BLaER1 (cell line): ENCODE results near the gene NFIA.

Experiments used
- H3K27ac ChIP-seq: shearing (Covaris generic); formaldehyde crosslinking; 2 replicates; pipeline ENCODE4 v1.8.1; 2022
- H3K27me3 ChIP-seq: shearing (Covaris generic); formaldehyde crosslinking; 2 replicates; pipeline ENCODE4 v1.8.1; 2022
- H3K36me3 ChIP-seq: shearing (Covaris generic); formaldehyde crosslinking; 2 replicates; pipeline ENCODE4 v1.8.1; 2022
- H3K4me1 ChIP-seq: shearing (Covaris generic); formaldehyde crosslinking; 2 replicates; pipeline ENCODE4 v1.8.1; 2022
- H3K4me2 ChIP-seq: shearing (Covaris generic); formaldehyde crosslinking; 2 replicates; pipeline ENCODE4 v1.8.1; 2022
- H3K4me3 ChIP-seq: shearing (Covaris generic); formaldehyde crosslinking; 2 replicates; pipeline ENCODE4 v1.8.1; 2022
- H3K9ac ChIP-seq: shearing (Covaris generic); formaldehyde crosslinking; 2 replicates; pipeline ENCODE4 v1.8.1; 2022
- H3K9me3 ChIP-seq: shearing (Covaris generic); formaldehyde crosslinking; 2 replicates; pipeline ENCODE4 v1.8.1; 2022
- H4K20me1 ChIP-seq: shearing (Covaris generic); formaldehyde crosslinking; 2 replicates; pipeline ENCODE4 v1.8.1; 2022
- Cebpa-rat ChIP-seq: shearing (Covaris generic); IDR thresholded peaks from 2 replicates; pipeline ENCODE4 v1.8.1; 2022

NFIA gene

GRCh38 chr1:61370177-61370912 is 288.0 kb downstream of the NFIA start:
- TF ChIP-seq Cebpa-rat = no peak
- no peaks in the 10 kb centered on the region for H4K20me1 ChIP-seq
- no peaks in the 10 kb centered on the region for H3K9me3 ChIP-seq
- no peaks in the 10 kb centered on the region for H3K36me3 ChIP-seq
- no peaks in the 10 kb centered on the region for H3K4me1 ChIP-seq
- no peak overlapping the region for H3K27ac ChIP-seq
- no peak overlapping the region for H3K4me2 ChIP-seq
- no peak overlapping the region for H3K4me3 ChIP-seq
- H3K27me3 ChIP-seq = no peaks in the 10 kb centered on the region
- no peak overlapping the region for H3K9ac ChIP-seq

GRCh38 chr1:61370913-61371279 is 288.5 kb downstream of the NFIA start:
- Histone ChIP-seq H3K4me2 (no peak overlapping the region), H3K27ac (no peak overlapping the region), H4K20me1 (no peaks in the 10 kb centered on the region), H3K4me1 (no peaks in the 10 kb centered on the region), H3K9ac (no peak overlapping the region), H3K4me3 (no peak overlapping the region), H3K27me3 (no peaks in the 10 kb centered on the region), H3K36me3 (no peaks in the 10 kb centered on the region), H3K9me3 (no peaks in the 10 kb centered on the region)
- no peak for TF ChIP-seq Cebpa-rat

GRCh38 chr1:61372944-61373343 is 290.6 kb downstream of the NFIA start:
- H3K4me2 ChIP-seq = no peak overlapping the region
- no peaks in the 10 kb centered on the region for H3K9me3 ChIP-seq
- H3K27me3 ChIP-seq = no peaks in the 10 kb centered on the region
- H3K4me1 ChIP-seq = no peaks in the 10 kb centered on the region
- no peaks in the 10 kb centered on the region for H4K20me1 ChIP-seq
- no peak for TF ChIP-seq Cebpa-rat
- H3K4me3 ChIP-seq = no peak overlapping the region
- no peak overlapping the region for H3K27ac ChIP-seq
- no peaks in the 10 kb centered on the region for H3K36me3 ChIP-seq
- no peak overlapping the region for H3K9ac ChIP-seq

- no peaks in the 10 kb centered on the region for H3K27me3 ChIP-seq
- H3K9me3 ChIP-seq = no peaks in the 10 kb centered on the region
- no peaks in the 10 kb centered on the region for H4K20me1 ChIP-seq
- H3K27ac ChIP-seq = no peak overlapping the region
- H3K4me2 ChIP-seq = no peak overlapping the region
- TF ChIP-seq Cebpa-rat = no peak
- H3K4me3 ChIP-seq = no peak overlapping the region
- H3K4me1 ChIP-seq = no peaks in the 10 kb centered on the region
- H3K36me3 ChIP-seq = no peaks in the 10 kb centered on the region
- H3K9ac ChIP-seq = no peak overlapping the region
These were observed 291.8 kb downstream of the NFIA start for GRCh38 chr1:61374156-61374555.

- Histone ChIP-seq H3K27ac (no peak overlapping the region), H3K36me3 (no peaks in the 10 kb centered on the region), H3K4me3 (no peak overlapping the region), H3K4me1 (no peaks in the 10 kb centered on the region), H4K20me1 (no peaks in the 10 kb centered on the region), H3K9ac (no peak overlapping the region), H3K4me2 (no peak overlapping the region), H3K27me3 (no peaks in the 10 kb centered on the region), H3K9me3 (no peaks in the 10 kb centered on the region)
- TF ChIP-seq Cebpa-rat = no peak
These were observed 292.9 kb downstream of the NFIA start for GRCh38 chr1:61375082-61375880.

- no peaks in the 10 kb centered on the region for H3K36me3 ChIP-seq
- H3K27me3 ChIP-seq = no peaks in the 10 kb centered on the region
- no peaks in the 10 kb centered on the region for H3K9me3 ChIP-seq
- H3K9ac ChIP-seq = no peak overlapping the region
- no peak overlapping the region for H3K4me3 ChIP-seq
- H4K20me1 ChIP-seq = no peaks in the 10 kb centered on the region
- no peaks in the 10 kb centered on the region for H3K4me1 ChIP-seq
- no peak overlapping the region for H3K4me2 ChIP-seq
- H3K27ac ChIP-seq = no peak overlapping the region
- TF ChIP-seq Cebpa-rat = no peak
These were observed 293.8 kb downstream of the NFIA start for GRCh38 chr1:61376151-61376550.

- Histone ChIP-seq H3K36me3 (no peaks in the 10 kb centered on the region), H3K4me3 (no peak overlapping the region), H3K9me3 (no peaks in the 10 kb centered on the region), H3K4me1 (no peaks in the 10 kb centered on the region), H3K4me2 (no peak overlapping the region), H3K27ac (no peak overlapping the region), H4K20me1 (no peaks in the 10 kb centered on the region), H3K27me3 (no peaks in the 10 kb centered on the region), H3K9ac (no peak overlapping the region)
- no peak for TF ChIP-seq Cebpa-rat
These were observed 295.0 kb downstream of the NFIA start for GRCh38 chr1:61377242-61377958.

- Histone ChIP-seq H3K4me3 (no peak overlapping the region), H3K9ac (no peak overlapping the region), H3K4me2 (no peak overlapping the region), H3K9me3 (no peaks in the 10 kb centered on the region), H4K20me1 (no peaks in the 10 kb centered on the region), H3K4me1 (no peaks in the 10 kb centered on the region), H3K27me3 (no peaks in the 10 kb centered on the region), H3K36me3 (no peaks in the 10 kb centered on the region), H3K27ac (no peak overlapping the region)
- TF ChIP-seq Cebpa-rat = no peak
These were observed 296.3 kb downstream of the NFIA start for GRCh38 chr1:61378494-61379180.

- Histone ChIP-seq H3K4me1 (no peaks in the 10 kb centered on the region), H3K27me3 (no peaks in the 10 kb centered on the region), H3K4me2 (no peak overlapping the region), H4K20me1 (no peaks in the 10 kb centered on the region), H3K27ac (no peak overlapping the region), H3K4me3 (no peak overlapping the region), H3K9ac (no peak overlapping the region), H3K9me3 (no peaks in the 10 kb centered on the region), H3K36me3 (no peaks in the 10 kb centered on the region)
- no peak for TF ChIP-seq Cebpa-rat
These were observed 297.3 kb downstream of the NFIA start for GRCh38 chr1:61379693-61380092.
